HG02623 (cell line): ENCODE data around the gene SRL.

Experiments used
- ATAC-seq: cut with Tn5 transposase; IDR thresholded peaks from one replicate; pipeline ENCODE4 v1.9.1; 2021; ENCODE audit warnings: moderate library complexity; ENCODE audit not compliant: unreplicated experiment

The SRL gene

GRCh38 chr16:4202615-4203345 lies 39.1 kb downstream of the SRL start:
- ATAC-seq, result no peak

GRCh38 chr16:4200781-4201137 lies 41.1 kb downstream of the SRL start:
- no peak for ATAC-seq

GRCh38 chr16:4200000-4200780 lies 41.7 kb downstream of the SRL start:
- no peak for ATAC-seq

GRCh38 chr16:4198816-4199215 lies 43.1 kb downstream of the SRL start:
- ATAC-seq, result no peak

GRCh38 chr16:4194661-4195060 lies 47.2 kb downstream of the SRL start:
- no peak for ATAC-seq

GRCh38 chr16:4193920-4194319 lies 48.0 kb downstream of the SRL start:
- ATAC-seq, result no peak

GRCh38 chr16:4192206-4192605 lies 49.7 kb downstream of the SRL start:
- ATAC-seq, result no peak

GRCh38 chr16:4190712-4191333 lies 51.1 kb downstream of the SRL start:
- ATAC-seq, result no peak

- ATAC-seq, result no peak
Observed at GRCh38 chr16:4190086-4190485, 51.8 kb downstream of the SRL start.

- no peak for ATAC-seq
Observed at GRCh38 chr16:4184038-4184702, 57.7 kb downstream of the SRL start.

GRCh38 chr16:4183237-4184037 lies 58.4 kb downstream of the SRL start:
- peak; percentile 65 for ATAC-seq

- ATAC-seq, result peak; percentile 26
Observed at GRCh38 chr16:4182581-4183236, 59.2 kb downstream of the SRL start.

- no peak for ATAC-seq
Observed at GRCh38 chr16:4180511-4180910, 61.4 kb downstream of the SRL start.

- ATAC-seq, result no peak
Observed at GRCh38 chr16:4179763-4180260, 62.1 kb downstream of the SRL start.

GRCh38 chr16:4179020-4179419 lies 62.9 kb downstream of the SRL start:
- ATAC-seq, result no peak

GRCh38 chr16:4178468-4179010 lies 63.3 kb downstream of the SRL start:
- no peak for ATAC-seq

GRCh38 chr16:4176906-4177417 lies 64.9 kb downstream of the SRL start:
- ATAC-seq, result no peak

- no peak for ATAC-seq
Observed at GRCh38 chr16:4175849-4176248, 66.0 kb downstream of the SRL start.

GRCh38 chr16:4172070-4172469 lies 69.8 kb downstream of the SRL start:
- no peak for ATAC-seq
